Colonic mucosa (tissue), 4 donors: ENCODE data around the gene HSPB7. TPM values are rescaled to one million over a fixed set of nuclear protein-coding genes. Genes with fewer than 3 reads are reported as not detected.

Experiments
- DNase-seq: peaks from one replicate; pipeline ENCODE4 v3.0.0-alpha.2; 2020
- H3K27ac ChIP-seq: fragments of 200-600 bp; one replicate; pipeline ENCODE4 v1.8.0; 2021
- H3K27me3 ChIP-seq: fragments of 200-600 bp; one replicate; pipeline ENCODE4 v1.8.0; 2021
- H3K36me3 ChIP-seq: fragments of 200-600 bp; one replicate; pipeline ENCODE4 v1.8.0; 2021
- H3K4me1 ChIP-seq: fragments of 200-600 bp; one replicate; pipeline ENCODE4 v1.8.0; 2021; ENCODE audit warnings: mild to moderate bottlenecking
- H3K4me3 ChIP-seq: fragments of 200-600 bp; one replicate; pipeline ENCODE4 v1.8.0; 2021
- H3K9ac ChIP-seq, 2 donors: one replicate each; pipeline ENCODE4 v1.7.0; 2013; ENCODE audit warnings: control low read depth in 2 of 2, low read depth in 2 of 2, low read length in 2 of 2
- H3K9me3 ChIP-seq: fragments of 200-600 bp; one replicate; pipeline ENCODE4 v1.8.0; 2021
- intact Hi-C: fragments of 100-400 bp; cut with DNase I; formaldehyde crosslinking; loops from one replicate; pipeline ENCODE4 v1.14.1; 2022
- total RNA-seq, 2 donors: library from RNA; stranded (reverse); fragmentation: NEBNext Ultra II Directional in 1 of 2; extraction: Animal tissue kit (Norgen Biotek cat#: 25700) in 1 of 2; gene quantifications; one replicate each; pipeline ENCODE4 v1.2.1, GENCODE V29; 2021
- TF ChIP-seq, protein P1 (sequence below): fragments of 200-600 bp; IDR thresholded peaks from one replicate; pipeline ENCODE4 v1.8.0; 2022; ENCODE audit warnings: antibody characterized with exemption, mild to moderate bottlenecking
- donor health status: healthy.
- donor health status: DM: no; HTN: no; CAD: no.
- donor health status: DM: no; HTN: no; CAD: no.

HSPB7 gene
- total RNA-seq, 2 donors from 2014 or later: 1.1 to 12.7 TPM

DNA sequence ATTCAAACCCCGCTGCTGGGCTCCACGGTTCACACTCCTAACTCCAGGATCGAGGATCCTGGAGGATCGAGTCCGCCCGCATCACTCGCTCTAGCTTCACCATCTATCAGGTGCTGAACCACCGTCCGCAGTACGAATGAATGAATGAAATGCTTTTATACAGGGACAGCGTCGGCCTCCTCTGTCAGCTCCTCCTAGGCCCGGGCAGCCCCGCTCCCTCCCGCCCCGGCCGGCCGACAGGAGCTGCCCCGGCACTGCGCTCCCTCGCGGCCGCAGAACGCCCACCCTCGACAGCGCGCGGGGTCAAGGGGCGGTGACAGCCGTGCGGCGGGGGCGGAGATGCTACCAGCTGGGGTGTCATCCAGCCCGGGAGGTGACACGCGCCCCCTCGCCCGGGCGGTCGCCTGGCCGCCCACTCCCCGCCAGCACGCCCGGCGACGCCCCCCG is 42.5 kb downstream of the HSPB7 start:
- Histone ChIP-seq H3K9ac (peak overlapping the region; percentile 48 to 59), H3K27ac (peak overlapping the region; percentile 52), H3K27me3 (no peaks in the 10 kb centered on the region), H3K36me3 (no peaks in the 10 kb centered on the region), H3K9me3 (no peaks in the 10 kb centered on the region), H3K4me3 (peak overlapping the region; percentile 89), H3K4me1 (no peaks in the 10 kb centered on the region)
- TF ChIP-seq, protein P1, sequence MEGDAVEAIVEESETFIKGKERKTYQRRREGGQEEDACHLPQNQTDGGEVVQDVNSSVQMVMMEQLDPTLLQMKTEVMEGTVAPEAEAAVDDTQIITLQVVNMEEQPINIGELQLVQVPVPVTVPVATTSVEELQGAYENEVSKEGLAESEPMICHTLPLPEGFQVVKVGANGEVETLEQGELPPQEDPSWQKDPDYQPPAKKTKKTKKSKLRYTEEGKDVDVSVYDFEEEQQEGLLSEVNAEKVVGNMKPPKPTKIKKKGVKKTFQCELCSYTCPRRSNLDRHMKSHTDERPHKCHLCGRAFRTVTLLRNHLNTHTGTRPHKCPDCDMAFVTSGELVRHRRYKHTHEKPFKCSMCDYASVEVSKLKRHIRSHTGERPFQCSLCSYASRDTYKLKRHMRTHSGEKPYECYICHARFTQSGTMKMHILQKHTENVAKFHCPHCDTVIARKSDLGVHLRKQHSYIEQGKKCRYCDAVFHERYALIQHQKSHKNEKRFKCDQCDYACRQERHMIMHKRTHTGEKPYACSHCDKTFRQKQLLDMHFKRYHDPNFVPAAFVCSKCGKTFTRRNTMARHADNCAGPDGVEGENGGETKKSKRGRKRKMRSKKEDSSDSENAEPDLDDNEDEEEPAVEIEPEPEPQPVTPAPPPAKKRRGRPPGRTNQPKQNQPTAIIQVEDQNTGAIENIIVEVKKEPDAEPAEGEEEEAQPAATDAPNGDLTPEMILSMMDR: no peak
- intact Hi-C loops: no loop called here
- DNase-seq: peak; percentile 54

DNA sequence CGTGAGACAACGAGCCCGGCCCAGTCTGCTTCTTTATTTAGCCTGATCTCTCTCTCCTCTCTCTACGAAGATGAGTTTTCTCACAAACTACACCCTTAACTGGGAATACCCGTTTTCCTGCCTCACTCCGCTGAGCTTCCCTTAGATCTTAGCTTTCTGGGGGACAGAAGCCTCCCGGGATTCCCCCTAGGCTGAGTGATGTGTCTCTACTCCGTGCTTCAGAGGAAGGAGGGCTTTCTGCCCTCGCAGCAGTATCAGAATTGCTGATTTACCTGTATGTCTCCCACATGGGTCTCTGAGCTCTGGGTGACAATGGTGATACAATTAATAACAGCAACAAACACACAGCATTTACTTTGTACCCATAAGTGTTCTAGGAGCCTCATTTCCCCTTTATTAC is 43.0 kb downstream of the HSPB7 start:
- TF ChIP-seq, protein P1: no peak
- no peaks in the 10 kb centered on the region for H3K36me3 ChIP-seq
- peak overlapping the region in 1 of 2 donors; percentile 59 for H3K9ac ChIP-seq
- DNase-seq: no peak
- H3K9me3 ChIP-seq: no peaks in the 10 kb centered on the region
- intact Hi-C loops: no loop called here
- H3K27ac ChIP-seq: no peak overlapping the region
- peak overlapping the region; percentile 89 for H3K4me3 ChIP-seq
- no peaks in the 10 kb centered on the region for H3K4me1 ChIP-seq
- H3K27me3 ChIP-seq: no peaks in the 10 kb centered on the region

DNA sequence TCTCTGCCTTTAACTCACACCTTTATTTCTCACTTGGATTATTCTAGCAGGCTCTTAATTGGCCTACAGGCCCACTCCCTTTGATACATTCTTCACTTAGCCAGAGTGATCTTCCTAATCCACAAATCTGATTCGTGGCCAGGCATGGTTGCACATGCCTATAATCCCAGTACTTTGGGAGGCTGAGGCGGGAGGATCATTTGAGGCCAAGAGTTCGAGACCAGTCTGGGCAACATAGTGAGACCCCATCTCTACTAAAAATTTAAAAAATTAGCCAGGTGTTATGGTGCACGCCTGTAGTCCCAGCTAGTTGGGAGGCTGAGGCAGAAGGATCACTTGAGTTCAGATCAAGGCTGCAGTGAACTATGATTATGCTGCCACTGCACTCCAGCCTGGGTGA is 44.1 kb downstream of the HSPB7 start:
- intact Hi-C loops: no loop called here
- no peak for DNase-seq
- TF ChIP-seq, protein P1: no peak
- H3K9ac ChIP-seq: no peak overlapping the region
- H3K36me3 ChIP-seq: no peaks in the 10 kb centered on the region
- no peaks in the 10 kb centered on the region for H3K4me1 ChIP-seq
- no peaks in the 10 kb centered on the region for H3K9me3 ChIP-seq
- H3K27ac ChIP-seq: no peak overlapping the region
- no peak overlapping the region for H3K4me3 ChIP-seq
- H3K27me3 ChIP-seq: no peaks in the 10 kb centered on the region

DNA sequence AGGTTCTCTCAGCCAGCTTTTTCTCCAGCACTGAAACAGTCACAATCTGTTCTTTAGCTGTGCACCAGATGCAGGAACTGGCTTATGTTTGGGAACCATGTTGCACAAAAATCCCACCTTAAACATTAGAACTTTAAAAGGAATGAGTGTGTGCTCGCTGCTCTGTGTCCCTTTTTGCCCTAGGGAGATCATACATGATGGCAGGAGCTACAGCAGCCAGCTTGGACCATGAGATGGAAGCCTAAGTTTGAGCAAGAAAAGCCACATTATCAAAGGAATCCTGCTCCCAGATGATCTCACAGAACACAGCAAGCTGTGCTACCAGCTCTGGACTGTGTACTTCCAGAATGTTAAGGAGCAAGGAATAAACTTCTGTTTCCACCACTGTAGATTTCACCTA is 45.4 kb downstream of the HSPB7 start:
- intact Hi-C loops: no loop called here
- no peak overlapping the region for H3K4me3 ChIP-seq
- H3K4me1 ChIP-seq: no peaks in the 10 kb centered on the region
- no peak overlapping the region for H3K27ac ChIP-seq
- H3K9me3 ChIP-seq: no peaks in the 10 kb centered on the region
- TF ChIP-seq, protein P1: no peak
- DNase-seq: no peak
- H3K9ac ChIP-seq: no peak overlapping the region
- H3K36me3 ChIP-seq: no peaks in the 10 kb centered on the region
- H3K27me3 ChIP-seq: no peaks in the 10 kb centered on the region

DNA sequence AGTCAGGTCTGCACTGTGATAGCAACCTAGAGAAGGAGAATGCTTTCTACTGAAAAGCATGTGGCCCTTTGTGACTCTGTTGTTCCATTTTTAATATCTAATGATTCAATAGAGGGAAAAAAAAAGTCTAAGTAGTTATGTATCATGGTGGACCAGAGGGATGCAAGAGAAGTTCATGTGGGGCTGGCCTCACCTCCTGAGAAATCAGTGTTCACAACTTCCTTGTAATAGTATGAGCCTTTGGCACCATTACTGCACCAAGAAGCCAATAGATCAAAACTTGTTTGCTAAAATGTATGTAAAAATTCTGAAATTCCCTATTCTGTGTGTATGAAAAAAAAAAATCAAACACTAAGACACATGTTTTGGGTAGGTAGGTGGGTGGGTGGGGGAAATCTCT is 46.9 kb downstream of the HSPB7 start:
- H3K9ac ChIP-seq: no peak overlapping the region
- TF ChIP-seq, protein P1: no peak
- H3K27me3 ChIP-seq: no peaks in the 10 kb centered on the region
- DNase-seq: no peak
- no peaks in the 10 kb centered on the region for H3K9me3 ChIP-seq
- H3K36me3 ChIP-seq: no peaks in the 10 kb centered on the region
- no peak overlapping the region for H3K4me3 ChIP-seq
- no peaks in the 10 kb centered on the region for H3K4me1 ChIP-seq
- H3K27ac ChIP-seq: no peak overlapping the region
- intact Hi-C loops: no loop called here
